Left ventricle myocardium inferior (tissue), 1 donor: Measurements from ENCODE around the gene DOCK3. TPM values are rescaled to one million over a fixed set of nuclear protein-coding genes. Genes with fewer than 3 reads are reported as not detected.
"Not testable (repeated sequence)": the region's sequence is repeated elsewhere in the genome, so short reads cannot be mapped to it uniquely, and the experiment has no call there.

Experiments used
- DNase-seq: peaks from one replicate; pipeline ENCODE4 v3.0.0-alpha.2; 2020
- H3K27ac ChIP-seq: fragments of 200-600 bp; replicated peaks from 2 replicates; pipeline ENCODE4 v1.8.0; 2021
- H3K27me3 ChIP-seq: fragments of 200-600 bp; 2 replicates; pipeline ENCODE4 v1.8.0; 2021; ENCODE audit warnings: low read depth
- H3K36me3 ChIP-seq: fragments of 200-600 bp; 2 replicates; pipeline ENCODE4 v1.8.0; 2021
- H3K4me1 ChIP-seq: fragments of 200-600 bp; 2 replicates; pipeline ENCODE4 v1.8.0; 2021
- H3K4me3 ChIP-seq: fragments of 200-600 bp; 2 replicates; pipeline ENCODE4 v1.8.0; 2021; ENCODE audit warnings: mild to moderate bottlenecking, moderate library complexity
- H3K9me3 ChIP-seq: fragments of 200-600 bp; replicated peaks from 2 replicates; pipeline ENCODE4 v1.8.0; 2021
- CTCF ChIP-seq: fragments of 200-600 bp; IDR thresholded peaks from 2 replicates; pipeline ENCODE4 v1.8.0; 2021; ENCODE audit warnings: antibody characterized with exemption, mild to moderate bottlenecking, borderline replicate concordance
- intact Hi-C: fragments of 100-400 bp; cut with micrococcal nuclease; formaldehyde crosslinking; loops from one replicate; pipeline ENCODE4 v1.11.0; 2022
- total RNA-seq: library from RNA; stranded (reverse); fragmentation: NEBNext Ultra II Directional; extraction: Animal tissue kit (Norgen Biotek cat#: 25700); gene quantifications from one replicate; pipeline ENCODE4 v1.2.1, GENCODE V29; 2021
- donor health status: DM: no; HTN: yes; CAD: no; lungs with severe emphysema.

Gene DOCK3
- total RNA-seq, 1 donor from 2014 or later, result 3.9 TPM

GRCh38 chr3:50777680-50778079, 103.0 kb downstream of the DOCK3 start:
- no peaks in the 10 kb centered on the region for H3K27me3 ChIP-seq
- no peak for TF ChIP-seq CTCF
- intact Hi-C loops, result no loop called here
- no peaks in the 10 kb centered on the region for H3K36me3 ChIP-seq
- H3K4me3 ChIP-seq, result no peak overlapping the region
- DNase-seq, result no peak
- H3K4me1 ChIP-seq, result no peaks in the 10 kb centered on the region
- peaks cover 5% of the 10 kb centered on the region for H3K9me3 ChIP-seq
- no peak overlapping the region for H3K27ac ChIP-seq

- H3K27me3 ChIP-seq, H3K4me1 ChIP-seq, DNase-seq, intact Hi-C loops, H3K36me3 ChIP-seq, H3K4me3 ChIP-seq, H3K27ac ChIP-seq: not testable (repeated sequence)
- peaks cover 31% of the 10 kb centered on the region for H3K9me3 ChIP-seq
Measured at GRCh38 chr3:50781766-50782165, 107.0 kb downstream of the DOCK3 start.

- TF ChIP-seq CTCF, result no peak
- Histone ChIP-seq H3K4me1 (no peaks in the 10 kb centered on the region), H3K27me3 (no peaks in the 10 kb centered on the region), H3K36me3 (no peaks in the 10 kb centered on the region), H3K9me3 (peaks cover 30% of the 10 kb centered on the region), H3K4me3 (no peak overlapping the region), H3K27ac (no peak overlapping the region)
- DNase-seq, result no peak
- intact Hi-C loops, result no loop called here
Measured at GRCh38 chr3:50786631-50787030, 111.9 kb downstream of the DOCK3 start.

- H3K9me3 ChIP-seq, H3K36me3 ChIP-seq, intact Hi-C loops, H3K4me1 ChIP-seq, DNase-seq, H3K27me3 ChIP-seq, H3K4me3 ChIP-seq, H3K27ac ChIP-seq: not testable (repeated sequence)
Measured at GRCh38 chr3:50790894-50791293, 116.2 kb downstream of the DOCK3 start.

GRCh38 chr3:50792568-50792967, 117.8 kb downstream of the DOCK3 start:
- DNase-seq, result no peak
- Histone ChIP-seq H3K36me3 (no peaks in the 10 kb centered on the region), H3K27me3 (no peaks in the 10 kb centered on the region), H3K9me3 (no peaks in the 10 kb centered on the region), H3K27ac (no peak overlapping the region), H3K4me1 (no peaks in the 10 kb centered on the region), H3K4me3 (no peak overlapping the region)
- intact Hi-C loops, result no loop called here
- no peak for TF ChIP-seq CTCF

- DNase-seq, H3K27ac ChIP-seq, H3K4me1 ChIP-seq, intact Hi-C loops, H3K27me3 ChIP-seq, H3K36me3 ChIP-seq, H3K4me3 ChIP-seq: not testable (repeated sequence)
- peaks cover 47% of the 10 kb centered on the region for H3K9me3 ChIP-seq
Measured at GRCh38 chr3:50803805-50804204, 129.1 kb downstream of the DOCK3 start.

DNA sequence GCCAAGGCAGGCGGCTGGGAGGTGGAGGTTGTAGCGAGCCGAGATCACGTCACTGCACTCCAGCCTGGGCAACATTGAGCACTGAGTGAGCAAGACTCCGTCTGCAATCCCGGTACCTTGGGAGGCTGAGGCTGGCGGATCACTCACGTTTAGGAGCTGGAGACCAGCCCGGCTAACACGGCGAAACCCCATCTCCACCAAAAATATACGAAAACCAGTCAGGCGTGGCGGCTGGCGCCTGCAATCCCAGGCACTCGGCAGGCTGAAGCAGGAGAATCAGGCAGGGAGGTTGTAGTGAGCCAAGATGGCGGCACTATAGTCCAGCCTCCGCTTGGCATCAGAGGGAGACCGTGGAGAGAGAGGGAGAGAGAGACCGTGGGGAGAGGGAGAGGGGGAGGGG, 129.6 kb downstream of the DOCK3 start:
- H3K4me3 ChIP-seq, H3K27ac ChIP-seq, H3K36me3 ChIP-seq, intact Hi-C loops, H3K27me3 ChIP-seq, DNase-seq, H3K4me1 ChIP-seq: not testable (repeated sequence)
- peaks cover 41% of the 10 kb centered on the region for H3K9me3 ChIP-seq

DNA sequence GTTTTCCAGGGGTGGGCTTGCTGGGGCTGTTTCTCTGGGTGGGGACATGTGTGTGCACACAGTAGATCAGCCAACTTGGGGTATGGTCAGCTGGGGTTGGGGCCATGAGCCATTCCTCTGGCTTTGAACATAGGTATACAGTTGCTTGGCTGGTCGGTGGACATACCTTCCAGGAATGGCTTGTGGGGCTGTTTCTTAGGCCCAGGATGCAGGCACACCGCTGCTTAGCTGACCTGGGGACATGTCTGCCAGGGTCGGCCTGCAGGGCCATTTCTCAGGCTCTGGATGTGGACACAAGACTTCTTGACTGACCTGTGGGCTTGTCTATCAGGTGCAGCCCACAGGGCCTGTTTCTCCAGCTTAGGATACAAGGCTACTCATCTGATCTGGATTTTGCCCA, 130.6 kb downstream of the DOCK3 start:
- H3K4me1 ChIP-seq, result peaks cover 10% of the 10 kb centered on the region
- no peaks in the 10 kb centered on the region for H3K27me3 ChIP-seq
- H3K36me3 ChIP-seq, result no peaks in the 10 kb centered on the region
- no peak for DNase-seq
- intact Hi-C loops, result no loop called here
- H3K27ac ChIP-seq, result no peak overlapping the region
- H3K9me3 ChIP-seq, result peaks cover 31% of the 10 kb centered on the region
- no peak for TF ChIP-seq CTCF
- H3K4me3 ChIP-seq, result no peak overlapping the region
